Globus pallidus (tissue), 1 donor: ENCODE data around the gene TRIM21.
"Not testable (repeated sequence)": the region's sequence is repeated elsewhere in the genome, so short reads cannot be mapped to it uniquely, and the experiment has no call there.

Experiments used
- DNase-seq: peaks from one replicate; pipeline ENCODE4 v3.0.0-alpha.2; 2015; ENCODE audit warnings: low spot score

The TRIM21 gene

DNA sequence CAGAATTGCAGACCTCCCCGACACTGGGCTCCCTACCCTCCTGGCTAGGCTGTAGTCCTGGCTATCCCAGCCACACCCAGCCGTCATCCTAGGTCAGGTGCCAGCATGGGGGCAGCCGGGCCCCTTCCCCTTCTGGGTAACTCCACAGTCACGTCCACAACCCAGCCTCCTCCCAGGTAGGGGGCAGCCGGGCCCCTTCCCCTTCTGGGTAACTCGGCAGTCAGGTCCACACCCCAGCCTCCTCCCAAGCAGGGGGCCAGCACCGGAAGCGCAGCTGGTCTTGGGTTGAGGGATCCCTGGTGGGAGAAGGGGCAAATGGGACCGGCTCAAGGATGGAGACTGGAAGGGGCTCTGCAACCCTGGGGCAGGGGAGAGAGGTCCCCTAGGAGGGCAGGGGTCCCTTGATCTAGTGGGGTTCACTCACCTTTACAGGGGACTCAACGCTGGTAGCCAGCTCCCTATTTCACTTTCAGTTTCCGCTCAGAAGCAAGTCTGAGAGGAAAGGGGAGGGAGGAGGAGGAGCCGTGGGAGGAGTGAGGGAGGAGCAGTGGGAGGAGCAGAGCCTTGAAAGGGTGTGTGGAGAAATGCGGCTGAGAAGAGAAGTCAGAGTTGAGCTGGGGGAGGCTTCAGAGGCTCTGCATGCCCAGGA is at the start of gene TRIM21:
TSS of gene TRIM21 (minus strand) at position 494 of the 649 bp plus-strand sequence. CDS start 3,293 bp downstream, outside the sequence.
- peak; percentile 74 for DNase-seq

DNA sequence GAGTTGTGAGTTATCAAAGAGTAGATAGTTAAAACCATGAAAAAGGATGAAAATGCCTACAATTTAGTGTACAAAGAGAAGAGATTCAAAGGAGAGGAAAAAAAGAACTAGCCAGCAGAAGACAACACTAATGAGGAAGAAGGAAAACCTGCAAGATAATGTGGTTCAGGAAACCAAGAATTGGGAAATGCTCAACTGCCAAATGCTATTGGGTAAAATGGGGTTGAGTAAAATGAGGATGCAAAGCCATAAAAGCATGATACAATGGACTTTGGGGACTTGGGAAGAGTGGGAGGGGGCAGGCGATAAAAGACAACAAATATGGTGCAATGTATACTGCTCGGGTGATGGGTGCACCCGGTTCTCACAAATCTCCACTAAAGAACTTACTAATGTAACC is 48.0 kb upstream of the TRIM21 start:
- no peak for DNase-seq

- no peak for DNase-seq
Observed at GRCh38 chr11:4436411-4436810, 42.9 kb upstream of the TRIM21 start.

DNA sequence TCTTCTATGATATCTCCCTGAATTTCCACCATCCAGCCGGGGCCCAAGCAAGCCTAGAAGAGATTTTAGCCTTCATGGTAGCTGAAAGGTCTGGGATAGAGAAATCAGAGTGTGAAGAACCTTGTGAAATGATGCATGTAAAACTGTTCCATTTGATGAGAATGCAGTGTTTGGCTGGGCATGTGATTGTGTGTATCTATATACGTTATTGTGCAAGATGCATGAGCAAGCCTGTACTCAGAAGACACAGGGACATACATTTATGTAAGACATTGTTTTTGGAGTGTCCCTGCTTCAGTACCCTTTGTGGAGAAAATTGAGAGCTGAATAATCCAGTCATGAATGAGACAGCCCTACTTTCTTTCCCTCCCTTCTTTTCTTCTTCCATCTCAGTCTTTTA is 40.4 kb upstream of the TRIM21 start:
- no peak for DNase-seq

DNA sequence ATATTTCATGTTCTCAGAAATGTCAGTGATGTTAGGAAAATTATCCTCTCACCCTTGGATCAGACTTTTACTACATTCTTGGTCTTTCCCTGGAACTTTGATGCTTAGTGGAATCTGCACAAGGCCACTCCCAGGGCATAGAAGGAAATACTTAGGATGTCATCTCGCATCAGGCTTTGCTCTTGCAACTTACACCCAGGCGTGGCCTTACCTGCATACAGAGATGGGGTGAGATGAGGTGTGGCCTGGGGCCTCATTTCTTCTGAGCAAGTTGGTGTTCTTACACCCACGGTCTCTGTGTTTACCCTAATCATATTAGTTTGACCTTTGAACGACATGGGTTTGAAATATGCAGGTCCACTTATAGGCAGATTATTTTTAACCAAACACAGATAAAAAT is 36.5 kb upstream of the TRIM21 start:
- DNase-seq: no peak

DNA sequence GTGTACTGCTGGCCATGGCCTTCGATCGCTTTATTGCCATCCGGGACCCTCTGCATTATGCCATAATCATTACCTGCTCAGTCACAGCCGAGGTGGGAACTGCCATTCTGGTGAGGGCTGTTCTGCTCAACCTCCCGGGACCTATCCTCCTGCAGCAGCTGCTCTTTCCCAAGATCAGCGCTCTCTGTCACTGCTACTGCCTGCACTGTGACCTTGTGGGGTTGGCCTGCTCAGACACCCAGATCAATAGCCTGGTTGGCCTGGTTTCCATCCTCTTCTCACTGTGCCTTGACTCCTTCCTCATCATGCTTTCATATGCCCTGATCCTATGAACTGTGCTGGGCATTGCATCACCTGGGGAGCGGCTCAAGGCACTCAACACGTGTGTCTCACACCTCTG is 24.9 kb upstream of the TRIM21 start:
- DNase-seq: no peak

DNA sequence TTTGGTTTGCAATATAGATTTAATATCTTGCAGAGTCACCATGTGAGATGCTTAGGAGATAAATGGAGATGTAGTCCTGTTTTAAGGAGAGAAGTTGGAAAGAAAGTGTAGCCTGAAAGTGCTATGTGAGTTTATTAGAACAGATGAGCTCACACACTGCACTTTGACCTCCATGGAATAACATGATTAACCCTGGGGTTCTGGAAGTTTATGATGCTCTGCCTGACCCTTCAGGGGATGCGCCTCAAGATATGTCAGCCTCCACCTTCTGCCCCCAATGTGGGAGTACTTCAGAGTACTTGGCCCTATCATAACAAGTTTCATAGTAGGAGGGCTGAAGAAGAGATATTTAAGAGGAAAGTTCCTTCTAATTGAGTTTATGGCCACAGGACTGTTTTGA is 23.3 kb upstream of the TRIM21 start:
- DNase-seq: no peak

- DNase-seq: no peak
Observed at GRCh38 chr11:4416306-4416705, 22.8 kb upstream of the TRIM21 start.

GRCh38 chr11:4406206-4406605 is 12.7 kb upstream of the TRIM21 start:
- not testable (repeated sequence) for DNase-seq

DNA sequence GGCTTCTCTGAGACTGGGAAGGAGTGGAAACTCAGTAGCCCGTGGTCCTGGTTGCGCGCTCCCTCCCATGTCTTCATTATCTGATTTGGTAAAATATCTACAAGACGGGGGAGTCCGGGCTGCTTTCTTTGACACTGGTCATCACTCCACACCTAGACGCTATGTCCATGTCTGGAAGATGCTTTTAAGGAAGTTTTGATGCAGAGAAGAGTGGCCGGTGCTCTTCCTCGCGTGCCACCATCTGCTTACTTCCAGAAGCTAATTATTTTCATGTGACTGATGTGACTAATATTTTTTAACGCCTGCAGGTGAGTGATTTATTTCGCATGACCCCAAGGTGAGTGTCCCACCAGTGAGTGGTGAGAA is 339 bp upstream of the TRIM21 start:
- no peak for DNase-seq

- DNase-seq: no peak
Observed at GRCh38 chr11:4388221-4388620, 5.3 kb downstream of the TRIM21 start.

DNA sequence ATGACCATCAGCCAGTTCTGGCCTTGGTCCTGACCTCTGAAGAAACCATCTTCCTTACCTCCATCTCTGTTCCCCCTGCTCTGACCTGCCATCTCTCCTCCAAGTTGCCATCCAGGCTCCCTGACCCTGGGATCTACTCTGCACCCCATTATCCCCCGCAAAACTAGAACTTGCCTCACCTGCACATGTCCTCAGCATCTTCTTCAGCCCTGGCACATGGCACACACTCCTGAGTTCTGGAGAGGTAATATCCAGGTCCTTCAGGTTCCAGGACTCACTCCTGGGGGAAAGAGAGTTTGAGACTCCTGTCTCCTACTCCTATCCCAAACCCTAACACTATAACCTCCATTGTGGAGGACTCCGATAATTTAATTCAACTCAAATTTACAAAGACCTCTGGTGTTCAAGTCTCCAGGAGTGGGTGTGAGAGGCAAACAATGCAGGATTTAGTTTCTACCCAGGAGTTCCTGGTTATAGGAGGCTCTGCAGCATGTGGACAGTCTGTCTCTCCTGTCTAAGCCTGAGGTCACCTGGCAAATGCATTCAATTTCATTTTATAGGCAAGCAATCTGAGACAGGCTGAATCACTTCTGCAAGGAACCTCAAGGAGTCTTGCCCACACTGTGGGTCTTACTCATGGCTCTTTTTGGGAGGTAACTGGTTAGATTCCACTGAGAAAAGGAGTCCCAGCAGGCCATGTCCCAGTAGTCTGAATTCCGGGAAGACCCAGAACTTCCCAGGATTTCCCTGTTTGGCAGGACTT is 7.3 kb downstream of the TRIM21 start:
- no peak for DNase-seq

DNA sequence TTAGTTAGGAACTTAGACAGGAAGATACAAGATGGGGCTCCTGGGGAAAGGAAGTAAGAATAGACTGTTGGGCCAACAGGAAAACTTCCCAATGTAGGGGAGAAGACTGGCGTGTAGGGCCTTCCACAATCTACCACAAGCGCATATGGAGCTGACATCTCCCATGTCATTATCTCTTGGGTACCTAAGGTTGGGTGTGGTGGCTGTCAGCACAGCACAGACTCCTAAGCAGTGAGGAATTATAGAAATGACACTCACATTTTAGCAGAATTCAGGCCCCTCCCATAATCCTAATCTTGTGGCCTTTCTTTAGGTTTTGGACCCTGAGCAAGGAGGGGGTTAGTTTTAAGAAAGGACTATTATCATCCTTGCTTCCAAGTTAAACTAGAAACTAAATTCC is 11.6 kb downstream of the TRIM21 start:
- no peak for DNase-seq

DNA sequence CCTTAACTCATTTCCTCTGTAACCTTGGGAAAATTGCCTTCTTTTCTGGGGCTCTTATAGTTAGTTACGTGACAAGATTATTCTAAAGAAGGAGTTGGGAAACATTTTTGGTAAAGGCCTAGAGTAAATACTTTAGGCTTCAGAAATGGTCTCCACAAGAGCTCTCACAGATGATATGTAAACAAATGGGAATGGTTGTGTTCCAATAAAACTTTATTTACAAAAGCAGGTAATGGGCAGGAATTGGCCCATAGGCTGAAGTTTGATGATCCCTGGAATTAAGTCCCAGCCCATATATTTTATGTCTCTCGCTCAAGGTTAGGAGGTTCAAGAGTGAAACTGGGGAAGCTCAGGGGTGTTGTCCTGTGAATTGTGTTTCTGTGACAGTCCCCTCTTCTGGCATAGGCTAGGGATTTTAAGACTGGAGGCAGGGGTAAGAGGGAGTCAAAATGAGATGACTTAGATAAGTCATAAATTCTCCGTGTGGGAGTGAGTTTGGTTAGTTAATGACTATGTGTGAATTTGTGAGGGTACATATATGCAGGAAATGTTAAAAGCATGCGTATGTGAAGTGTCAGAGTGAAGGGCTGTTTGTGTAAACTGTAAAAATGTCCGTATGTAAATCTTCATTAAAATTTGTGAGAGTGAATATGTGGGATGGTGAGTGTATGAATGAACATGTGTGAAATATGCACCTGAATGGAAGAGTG is 17.9 kb downstream of the TRIM21 start:
- DNase-seq: no peak

GRCh38 chr11:4370166-4370565 is 23.3 kb downstream of the TRIM21 start:
- no peak for DNase-seq

GRCh38 chr11:4368286-4368685 is 25.2 kb downstream of the TRIM21 start, which contains the start of gene OR52B4:
OR52B4 (minus strand) TSS chr11:4368386; CDS start chr11:4368295, 91 bp downstream.
- no peak for DNase-seq

DNA sequence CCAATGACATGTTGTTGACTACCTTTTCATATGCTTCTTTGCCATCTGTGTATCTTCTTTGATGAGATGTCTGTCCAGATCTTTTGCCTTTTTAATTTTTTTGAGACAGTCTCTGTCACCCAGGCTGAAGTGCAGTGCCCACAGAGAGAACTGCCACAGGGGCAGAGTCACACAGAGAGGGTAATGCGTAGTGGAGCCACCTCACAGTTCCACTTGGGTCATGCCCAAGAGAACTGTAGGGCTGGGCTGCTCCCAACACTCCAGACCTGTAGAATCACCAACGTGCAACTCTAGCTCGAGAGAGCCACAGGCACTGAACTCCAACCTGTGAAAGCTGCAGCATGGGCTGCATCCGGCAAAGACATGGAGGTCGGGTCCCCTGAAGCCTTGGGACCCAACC is 45.4 kb downstream of the TRIM21 start:
- not testable (repeated sequence) for DNase-seq

DNA sequence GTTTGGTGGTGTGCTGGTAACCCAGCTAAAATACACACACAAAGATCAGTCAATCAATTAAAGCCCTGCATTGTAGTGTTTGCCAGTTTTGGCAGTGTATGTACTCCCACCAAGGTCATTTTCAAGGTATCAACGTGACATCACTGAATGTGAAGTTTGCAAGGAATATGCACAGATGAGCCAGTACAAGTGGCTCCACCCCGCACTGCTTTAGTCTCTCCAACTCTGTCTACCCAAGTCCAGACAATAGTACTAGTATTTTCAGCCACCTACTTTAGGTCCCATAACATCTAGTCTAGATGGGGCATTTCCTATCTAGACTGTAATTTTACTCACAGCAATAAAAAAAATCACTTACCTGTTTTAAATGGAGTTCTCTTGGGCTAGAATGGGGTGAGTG is 48.1 kb downstream of the TRIM21 start:
- DNase-seq: not testable (repeated sequence)
